Endothelial cell of umbilical vein (primary cell): ENCODE measurements around the gene FREM1. TPM values are rescaled to one million over a fixed set of nuclear protein-coding genes. Genes with fewer than 3 reads are reported as not detected.

Experiments
- BruUV-seq: library from RNA; stranded (reverse); fragments of 400-500 nt; replicated peaks from 2 replicates; lab custom pipeline; 2021; lab: Mats Ljungman, UMichigan
- CTCF ChIA-PET: fragments of 300-600, 350-600 bp; sonication (Branson Sonifier 250); formaldehyde crosslinking; loops from one replicate; lab custom pipeline; 2021; ENCODE audit warnings: antibody characterized with exemption, inconsistent platforms; lab: Charles Lee
- POLR2A ChIA-PET: fragments of 300-600, 350-600 bp; sonication (Branson Sonifier 250); formaldehyde crosslinking; loops from one replicate; lab custom pipeline; 2021; ENCODE audit warnings: antibody characterized with exemption, inconsistent platforms; lab: Charles Lee
- DNase-seq: peaks from one replicate; pipeline ENCODE4 v3.0.0-alpha.2; 2011; ENCODE audit warnings: low read depth, low spot score
- FAIRE-seq: peaks from 2 replicates; lab custom pipeline; 2011; peaks lifted over from hg19 to GRCh38; lab: Jason Lieb, UNC
- H2AFZ ChIP-seq: 2 replicates; pipeline ENCODE4 v1.6.0; 2012; ENCODE audit warnings: low read depth, low read length, control low read depth, inconsistent platforms
- H3K27ac ChIP-seq: 2 replicates; pipeline ENCODE4 v1.5.1; 2011; ENCODE audit warnings: low read depth, mild to moderate bottlenecking, control low read depth, low read length, moderate library complexity; ENCODE audit not compliant: insufficient read depth
- H3K27me3 ChIP-seq, 2 experiments: 2 replicates each; pipeline versions ENCODE4 v1.6.0 to v1.6.1; 2011; ENCODE audit warnings: low read length in 2 of 2, mixed read lengths in 1 of 2; ENCODE audit not compliant: control insufficient read depth in 2 of 2, insufficient read depth in 2 of 2
- H3K36me3 ChIP-seq, 2 experiments: 2 replicates in 1 of 2; 3 replicates in 1 of 2; pipeline ENCODE4 v1.5.1; 2011; ENCODE audit warnings: low read length in 2 of 2, mild to moderate bottlenecking in 1 of 2, moderate library complexity in 1 of 2; ENCODE audit not compliant: control insufficient read depth in 2 of 2, insufficient read depth in 2 of 2; ENCODE audit errors: extremely low read depth in 1 of 2
- H3K4me1 ChIP-seq: 3 replicates; pipeline ENCODE4 v1.5.1; 2011; ENCODE audit warnings: mild to moderate bottlenecking, low read length; ENCODE audit not compliant: control insufficient read depth, insufficient read depth; ENCODE audit errors: extremely low read depth
- H3K4me2 ChIP-seq: 2 replicates; pipeline ENCODE4 v1.6.1; 2011; ENCODE audit warnings: low read length, control low read depth, mixed read lengths; ENCODE audit not compliant: insufficient read depth
- H3K4me3 ChIP-seq, 3 experiments: fragments of 200-600 bp in 1 of 3; sonication (generic), shearing (Covaris generic) in 1 of 3; replicated peaks in 1 of 3; 2 replicates each; pipeline ENCODE4 v1.5.1; 2011 to 2016; ENCODE audit warnings: control low read depth in 3 of 3, low read length in 3 of 3, mild to moderate bottlenecking in 2 of 3, inconsistent platforms in 1 of 3, low read depth in 1 of 3, moderate library complexity in 1 of 3; ENCODE audit not compliant: insufficient read depth in 1 of 3
- H3K79me2 ChIP-seq: 2 replicates; pipeline ENCODE4 v1.6.0; 2012; ENCODE audit warnings: low read length, inconsistent platforms; ENCODE audit not compliant: control insufficient read depth, insufficient read depth
- H3K9ac ChIP-seq: replicated peaks from 2 replicates; pipeline ENCODE3; 2011; ENCODE audit warnings: low read length, control low read depth; ENCODE audit not compliant: insufficient read depth; ENCODE audit errors: extremely low read depth
- H3K9me1 ChIP-seq: replicated peaks from 3 replicates; pipeline ENCODE4 v1.6.0; 2011; ENCODE audit warnings: mild to moderate bottlenecking, low read length; ENCODE audit not compliant: control insufficient read depth, insufficient read depth; ENCODE audit errors: extremely low read depth
- H3K9me3 ChIP-seq: replicated peaks from 2 replicates; pipeline ENCODE4 v1.5.1; 2012; ENCODE audit warnings: low read length, inconsistent platforms; ENCODE audit not compliant: control insufficient read depth, insufficient read depth
- H4K20me1 ChIP-seq: replicated peaks from 2 replicates; pipeline ENCODE3; 2011; ENCODE audit warnings: mild to moderate bottlenecking, low read length; ENCODE audit not compliant: control insufficient read depth, insufficient read depth; ENCODE audit errors: extremely low read depth
- EZH2 ChIP-seq: IDR thresholded peaks from 2 replicates; pipeline ENCODE4 v1.6.1; 2012; ENCODE audit warnings: borderline replicate concordance, low read depth, mild to moderate bottlenecking, moderate library complexity, low read length, inconsistent platforms; ENCODE audit not compliant: severe bottlenecking
- FOS ChIP-seq: IDR thresholded peaks from 2 replicates; pipeline ENCODE4 v1.6.1; 2011; ENCODE audit warnings: mild to moderate bottlenecking, low read length, moderate library complexity, borderline replicate concordance; ENCODE audit not compliant: insufficient read depth
- GATA2 ChIP-seq: IDR thresholded peaks from 2 replicates; pipeline ENCODE4 v1.7.0; 2011; ENCODE audit warnings: low read depth, mild to moderate bottlenecking, moderate library complexity, mixed read lengths, low read length; ENCODE audit not compliant: insufficient read length, insufficient read depth
- JUN ChIP-seq: IDR thresholded peaks from 2 replicates; pipeline ENCODE4 v1.6.1; 2011; ENCODE audit warnings: borderline replicate concordance, low read depth; ENCODE audit not compliant: insufficient read length, insufficient read depth
- MAX ChIP-seq: IDR thresholded peaks from 2 replicates; pipeline ENCODE4 v1.6.1; 2011; ENCODE audit not compliant: insufficient read depth, insufficient read length
- MYC ChIP-seq: IDR thresholded peaks from one replicate; pipeline ENCODE4 v1.6.1; 2011; ENCODE audit warnings: mild to moderate bottlenecking, low read depth, low read length
- POLR2A ChIP-seq: IDR thresholded peaks from 2 replicates; pipeline ENCODE4 v1.6.1; 2012; ENCODE audit warnings: low read depth, mild to moderate bottlenecking, control low read depth, low read length
- POLR2AphosphoS5 ChIP-seq: IDR thresholded peaks from 2 replicates; pipeline ENCODE4 v1.6.1; 2012; ENCODE audit warnings: low read depth, mild to moderate bottlenecking, control low read depth, low read length, moderate library complexity; ENCODE audit not compliant: insufficient read depth
- dilution Hi-C: fragments of 300-500 bp; cut with MboI; formaldehyde crosslinking; loops from one replicate; pipeline ENCODE4 v1.15.0; 2019; ENCODE audit warnings: low sequenced_read_pairs; ENCODE audit not compliant: extremely low pct_ligation_motif_present
- intact Hi-C: fragments of 100-400 bp; cut with micrococcal nuclease; formaldehyde crosslinking; loops from one replicate; pipeline ENCODE4 v1.10.0; 2022
- polyA plus RNA-seq, 4 experiments: library from polyadenylated mRNA; depleted of rRNA in 3 of 4; stranded (reverse) in 3 of 4; unstranded in 1 of 4; fragments of >200 nt; gene quantifications; 2 replicates each; pipeline versions ENCODE4 v1.2.1 to v1.2.3, GENCODE V29; 2011 to 2012; ENCODE audit warnings: missing spikeins in 1 of 4
- total RNA-seq: library from RNA; stranded (reverse); gene quantifications from 2 replicates; pipeline ENCODE4 v1.2.3, GENCODE V29; 2021
- TF ChIP-seq, protein P1 (sequence below), 2 donors: IDR thresholded peaks; 1 replicate in 1 of 2; 2 replicates in 1 of 2; pipeline ENCODE4 v1.5.1; 2011; ENCODE audit warnings: low read length in 2 of 2, mild to moderate bottlenecking in 2 of 2, moderate library complexity in 2 of 2, control low read depth in 1 of 2, inconsistent platforms in 1 of 2, low read depth in 1 of 2; ENCODE audit not compliant: insufficient read depth in 1 of 2; ENCODE audit errors: extremely low read depth in 1 of 2

The FREM1 gene
- total and polyA plus RNA-seq, 2 donors (not counting 3 experiments of a cell fraction or from before 2014, with no cell fraction given): 0.10 to 0.29 TPM

- no peaks in the 10 kb centered on the region for H3K36me3 ChIP-seq
- FAIRE-seq (no peak), DNase-seq (no peak)
- no peaks in the 10 kb centered on the region for H3K27me3 ChIP-seq
- no peak overlapping the region for H3K4me2 ChIP-seq
- H3K9me3 ChIP-seq: no peaks in the 10 kb centered on the region
- H4K20me1 ChIP-seq: no peaks in the 10 kb centered on the region
- H3K4me1 ChIP-seq: peaks cover 60% of the 10 kb centered on the region
- H3K27ac ChIP-seq: no peak overlapping the region
- POLR2A ChIA-PET: no interaction called here
- dilution Hi-C loops (no loop called here), intact Hi-C loops (no loop called here)
- no peak overlapping the region for H2AFZ ChIP-seq
- H3K79me2 ChIP-seq: no peaks in the 10 kb centered on the region
- H3K9ac ChIP-seq: no peak overlapping the region
- TF ChIP-seq FOS: no peak
- no peak for TF ChIP-seq POLR2AphosphoS5
- TF ChIP-seq GATA2: no peak
- no peak for TF ChIP-seq EZH2
- no peak for TF ChIP-seq MAX
- TF ChIP-seq, protein P1, sequence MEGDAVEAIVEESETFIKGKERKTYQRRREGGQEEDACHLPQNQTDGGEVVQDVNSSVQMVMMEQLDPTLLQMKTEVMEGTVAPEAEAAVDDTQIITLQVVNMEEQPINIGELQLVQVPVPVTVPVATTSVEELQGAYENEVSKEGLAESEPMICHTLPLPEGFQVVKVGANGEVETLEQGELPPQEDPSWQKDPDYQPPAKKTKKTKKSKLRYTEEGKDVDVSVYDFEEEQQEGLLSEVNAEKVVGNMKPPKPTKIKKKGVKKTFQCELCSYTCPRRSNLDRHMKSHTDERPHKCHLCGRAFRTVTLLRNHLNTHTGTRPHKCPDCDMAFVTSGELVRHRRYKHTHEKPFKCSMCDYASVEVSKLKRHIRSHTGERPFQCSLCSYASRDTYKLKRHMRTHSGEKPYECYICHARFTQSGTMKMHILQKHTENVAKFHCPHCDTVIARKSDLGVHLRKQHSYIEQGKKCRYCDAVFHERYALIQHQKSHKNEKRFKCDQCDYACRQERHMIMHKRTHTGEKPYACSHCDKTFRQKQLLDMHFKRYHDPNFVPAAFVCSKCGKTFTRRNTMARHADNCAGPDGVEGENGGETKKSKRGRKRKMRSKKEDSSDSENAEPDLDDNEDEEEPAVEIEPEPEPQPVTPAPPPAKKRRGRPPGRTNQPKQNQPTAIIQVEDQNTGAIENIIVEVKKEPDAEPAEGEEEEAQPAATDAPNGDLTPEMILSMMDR (IDR thresholded peaks at IDR 0.05; ENCODE audit: extremely low read depth in 1 of 2, insufficient read depth in 1 of 2, low read depth in 1 of 2, low read length in 2 of 2): no peak
- no peak for TF ChIP-seq POLR2A
- no peak for TF ChIP-seq JUN
- no peak for TF ChIP-seq MYC
- no TSS peak for BruUV-seq
- H3K4me3 ChIP-seq: no peak overlapping the region
- CTCF ChIA-PET: interaction anchor here (1.6 kb wide), 1 partner anchor 35 kb away, joined by 3 read pairs; no protein-coding TSS in a partner anchor
- H3K9me1 ChIP-seq: no peaks in the 10 kb centered on the region
Measured at GRCh38 chr9:14748373-14748772, 161.9 kb downstream of the FREM1 start.
